PC-9 (cell line): ENCODE data around the gene STYXL2. TPM values are rescaled to one million over a fixed set of nuclear protein-coding genes. Genes with fewer than 3 reads are reported as not detected.

ENCODE experiments used
- Bru-seq: library from RNA; stranded (reverse); fragments of 400-500 nt; gene quantifications from one replicate; lab custom pipeline; 2021; lab: Mats Ljungman, UMichigan
- BruChase-seq, 2 experiments: library from RNA; stranded (reverse); fragments of 400-500 nt; gene quantifications; one replicate each; lab custom pipeline; 2021; lab: Mats Ljungman, UMichigan
- BruUV-seq: library from RNA; stranded (reverse); fragments of 400-500 nt; replicated peaks from 2 replicates; lab custom pipeline; 2021; lab: Mats Ljungman, UMichigan
- CTCF ChIA-PET: fragments of 300-600 bp; sonication (Branson Sonifier 250); formaldehyde crosslinking; loops from one replicate; lab custom pipeline; 2022; ENCODE audit warnings: antibody characterized with exemption; lab: Charles Lee
- POLR2A ChIA-PET: fragments of 300-600 bp; sonication (Branson Sonifier 250); formaldehyde crosslinking; loops from one replicate; lab custom pipeline; 2022; ENCODE audit warnings: antibody characterized with exemption; ENCODE audit not compliant: unreplicated experiment; lab: Charles Lee
- DNase-seq, 2 experiments: peaks; one replicate each; pipeline versions ENCODE4 v3.0.0 to v3.0.0-alpha.2; 2015 to 2022; ENCODE audit warnings: mixed read lengths in 1 of 2
- H2AFZ ChIP-seq: fragments of 200-600 bp; sonication (generic); 2 replicates; pipeline ENCODE4 v1.8.1; 2017; ENCODE audit warnings: antibody characterized with exemption
- H3F3A ChIP-seq: fragments of 200-600 bp; sonication (generic); 2 replicates; pipeline ENCODE4 v1.8.1; 2017; ENCODE audit warnings: antibody characterized with exemption, mild to moderate bottlenecking, low read depth; ENCODE audit not compliant: insufficient read depth
- H3K27ac ChIP-seq: fragments of 200-600 bp; sonication (generic); 2 replicates; pipeline ENCODE4 v1.6.1; 2016; ENCODE audit warnings: mixed run types
- H3K27me3 ChIP-seq: fragments of 200-600 bp; sonication (generic); 2 replicates; pipeline ENCODE4 v1.6.1; 2016; ENCODE audit warnings: low read depth, mixed run types; ENCODE audit not compliant: insufficient read depth
- H3K36me3 ChIP-seq: fragments of 200-600 bp; sonication (generic); 2 replicates; pipeline ENCODE4 v1.6.1; 2016; ENCODE audit warnings: low read depth, mixed run types
- H3K4me1 ChIP-seq: fragments of 200-600 bp; sonication (generic); replicated peaks from 2 replicates; pipeline ENCODE4 v1.6.1; 2016; ENCODE audit warnings: mixed run types; ENCODE audit not compliant: insufficient read depth
- H3K4me2 ChIP-seq: fragments of 200-600 bp; sonication (generic); 2 replicates; pipeline ENCODE4 v1.6.1; 2017; ENCODE audit warnings: mixed run types
- H3K4me3 ChIP-seq: fragments of 200-600 bp; sonication (generic); 2 replicates; pipeline ENCODE4 v1.6.1; 2016; ENCODE audit warnings: mixed run types
- H3K79me2 ChIP-seq: fragments of 200-600 bp; sonication (generic); 2 replicates; pipeline ENCODE4 v1.6.1; 2017; ENCODE audit warnings: low read depth, mixed run types
- H3K9me2 ChIP-seq: fragments of 200-600 bp; sonication (generic); 2 replicates; pipeline ENCODE4 v1.8.1; 2017; ENCODE audit warnings: mild to moderate bottlenecking; ENCODE audit not compliant: insufficient read depth
- H3K9me3 ChIP-seq: fragments of 200-600 bp; sonication (generic); 2 replicates; pipeline ENCODE4 v1.8.1; 2016; ENCODE audit warnings: low read depth; ENCODE audit not compliant: insufficient read depth
- H4K20me1 ChIP-seq: fragments of 200-600 bp; sonication (generic); 2 replicates; pipeline ENCODE4 v1.8.1; 2017; ENCODE audit not compliant: insufficient read depth
- CTCF ChIP-seq: fragments of 200-600 bp; sonication (generic); conservative IDR thresholded peaks from 2 replicates; pipeline ENCODE4 v1.6.1; 2017; ENCODE audit warnings: mixed run types, antibody characterized with exemption, mild to moderate bottlenecking, moderate library complexity
- EZH2 ChIP-seq: fragments of 200-600 bp; sonication (generic); IDR thresholded peaks from 2 replicates; pipeline ENCODE4 v1.8.0; 2017; ENCODE audit warnings: antibody characterized with exemption, low read depth
- intact Hi-C: fragments of 100-400 bp; cut with micrococcal nuclease; formaldehyde crosslinking; loops from one replicate; pipeline ENCODE4 v1.10.0; 2022; ENCODE audit not compliant: unreplicated experiment
- long read RNA-seq: library from polyadenylated mRNA; stranded (forward); transcript quantifications from one replicate; pipeline ENCODE4 v2.0.0, GENCODE V29; 2022
- total RNA-seq: library from RNA; stranded (reverse); gene quantifications from 2 replicates; pipeline ENCODE4 v1.2.3, GENCODE V29; 2021

STYXL2 gene
- total RNA-seq = not detected in 2 replicates
- percentile 5 among the genes with signal in this experiment for Bru-seq, nascent RNA
- not detected for BruChase-seq, experiment 1, labeled RNA remaining after a 2-hour chase
- not detected for BruChase-seq, experiment 2, labeled RNA remaining after a 6-hour chase
- long read RNA-seq = 0 reads

- Histone ChIP-seq H3K4me2 (peak within 1 kb of the TSS; percentile 57), H2AFZ (no peak within 1 kb of the TSS), H3K4me3 (no peak within 1 kb of the TSS), H3K27me3 (no peaks in the 10 kb centered on the region), H3K4me1 (peaks cover 24% of the 10 kb centered on the region), H3K9me2 (no peaks in the 10 kb centered on the region), H3K27ac (no peak within 1 kb of the TSS), H3F3A (peaks cover 7% of the 10 kb centered on the region; the same call in 1 of the 2 replicates), H3K79me2 (no peaks in the 10 kb centered on the region), H3K36me3 (no peaks in the 10 kb centered on the region), H3K9me3 (no peaks in the 10 kb centered on the region), H4K20me1 (no peaks in the 10 kb centered on the region)
- TF ChIP-seq EZH2 (no peak), CTCF (no peak)
- CTCF ChIA-PET = no interaction called here
- POLR2A ChIA-PET = no interaction called here
- DNase-seq = no peak
- no TSS peak for BruUV-seq
- intact Hi-C loops = loop anchor here (2.0 kb wide), 1 partner anchor 15 kb away; no protein-coding TSS in a partner anchor
These were observed at the start of gene STYXL2 for GRCh38 chr1:167093846-167094516. TSS of gene STYXL2 (plus strand) at chr1:167094075. CDS start at chr1:167094850, 775 bp downstream.

GRCh38 chr1:167051907-167052306 lies 42.0 kb upstream of the STYXL2 start:
- BruUV-seq = no TSS peak
- no peak for DNase-seq
- intact Hi-C loops = no loop called here
- no peaks in the 10 kb centered on the region for H3K27me3 ChIP-seq
- H3K4me3 ChIP-seq = no peak overlapping the region
- no peaks in the 10 kb centered on the region for H4K20me1 ChIP-seq
- H3K4me2 ChIP-seq = no peak overlapping the region
- H3F3A ChIP-seq = peaks cover 2% of the 10 kb centered on the region; the same call in 1 of the 2 replicates
- H3K4me1 ChIP-seq = no peaks in the 10 kb centered on the region
- H2AFZ ChIP-seq = no peak overlapping the region
- H3K36me3 ChIP-seq = no peaks in the 10 kb centered on the region
- no peaks in the 10 kb centered on the region for H3K79me2 ChIP-seq
- ChIA-PET CTCF (no interaction called here), POLR2A (no interaction called here)
- H3K9me2 ChIP-seq = no peaks in the 10 kb centered on the region
- H3K27ac ChIP-seq = no peak overlapping the region
- no peaks in the 10 kb centered on the region for H3K9me3 ChIP-seq
- TF ChIP-seq EZH2 (no peak), CTCF (no peak)

- no peaks in the 10 kb centered on the region; the same call in 1 of the 2 replicates for H3K4me1 ChIP-seq
- ChIA-PET CTCF (no interaction called here), POLR2A (no interaction called here)
- no peak for DNase-seq
- no peaks in the 10 kb centered on the region for H3K27me3 ChIP-seq
- no peaks in the 10 kb centered on the region for H3K36me3 ChIP-seq
- BruUV-seq = no TSS peak
- H3K4me2 ChIP-seq = no peak overlapping the region
- no peaks in the 10 kb centered on the region for H3K79me2 ChIP-seq
- no peak overlapping the region for H3K27ac ChIP-seq
- H3K4me3 ChIP-seq = no peak overlapping the region
- H3K9me2 ChIP-seq = no peaks in the 10 kb centered on the region
- intact Hi-C loops = no loop called here
- peak; percentile 63 for TF ChIP-seq CTCF
- TF ChIP-seq EZH2 = no peak
- H3K9me3 ChIP-seq = no peaks in the 10 kb centered on the region
- H2AFZ ChIP-seq = no peak overlapping the region
- H4K20me1 ChIP-seq = no peaks in the 10 kb centered on the region
- peaks cover 4% of the 10 kb centered on the region; the same call in 1 of the 2 replicates for H3F3A ChIP-seq
These were observed 41.5 kb upstream of the STYXL2 start for GRCh38 chr1:167052389-167052788.
